Loucy (cell line): ENCODE results near the gene NOC4L.

Source experiments
- H2AFZ ChIP-seq: fragments of 200-600 bp; sonication (generic); 2 replicates; pipeline ENCODE4 v1.6.0; 2016; ENCODE audit warnings: antibody characterized with exemption, mild to moderate bottlenecking, low read length, moderate library complexity
- H3F3A ChIP-seq: fragments of 200-600 bp; 2 replicates; pipeline ENCODE4 v1.6.0; 2016; ENCODE audit warnings: antibody characterized with exemption, low read depth, mild to moderate bottlenecking
- H3K27me3 ChIP-seq: fragments of 200-600 bp; sonication (generic); 2 replicates; pipeline ENCODE4 v1.6.1; 2014; ENCODE audit warnings: low read length, mild to moderate bottlenecking; ENCODE audit not compliant: insufficient read depth, poor library complexity, severe bottlenecking
- H3K36me3 ChIP-seq: fragments of 200-600 bp; sonication (generic); 2 replicates; pipeline ENCODE4 v1.6.1; 2016; ENCODE audit warnings: low read length; ENCODE audit not compliant: insufficient read depth
- H3K4me1 ChIP-seq: fragments of 200-600 bp; sonication (generic); 2 replicates; pipeline ENCODE4 v1.5.1; 2014; ENCODE audit warnings: low read length, mild to moderate bottlenecking; ENCODE audit not compliant: insufficient read depth, poor library complexity, severe bottlenecking
- H3K4me2 ChIP-seq: fragments of 200-600 bp; sonication (generic); 2 replicates; pipeline ENCODE4 v1.6.0; 2014; ENCODE audit warnings: antibody characterized with exemption, low read length, low read depth, mild to moderate bottlenecking; ENCODE audit not compliant: poor library complexity, severe bottlenecking
- H3K4me3 ChIP-seq: fragments of 200-600 bp; sonication (generic); 2 replicates; pipeline ENCODE4 v1.5.1; 2014; ENCODE audit warnings: low read length, mild to moderate bottlenecking, mixed read lengths; ENCODE audit not compliant: poor library complexity, severe bottlenecking
- H3K79me2 ChIP-seq: fragments of 200-600 bp; sonication (generic); 2 replicates; pipeline ENCODE4 v1.6.1; 2014; ENCODE audit warnings: low read length; ENCODE audit not compliant: insufficient read depth
- H3K9ac ChIP-seq: fragments of 200-600 bp; sonication (generic); 2 replicates; pipeline ENCODE4 v1.6.0; 2014; ENCODE audit warnings: mild to moderate bottlenecking, low read depth, low read length, moderate library complexity; ENCODE audit not compliant: poor library complexity, severe bottlenecking
- H3K9me2 ChIP-seq: fragments of 200-600 bp; sonication (generic); replicated peaks from 2 replicates; pipeline ENCODE4 v1.6.1; 2016; ENCODE audit warnings: low read depth, low read length, mixed read lengths
- H3K9me3 ChIP-seq: fragments of 200-600 bp; sonication (generic); 2 replicates; pipeline ENCODE4 v1.6.1; 2014; ENCODE audit warnings: mild to moderate bottlenecking, antibody characterized with exemption, low read length, low read depth; ENCODE audit not compliant: insufficient read depth
- H4K20me1 ChIP-seq: fragments of 200-600 bp; sonication (generic); 2 replicates; pipeline ENCODE4 v1.6.0; 2014; ENCODE audit warnings: antibody characterized with exemption, low read length, mild to moderate bottlenecking; ENCODE audit not compliant: insufficient read depth, poor library complexity, severe bottlenecking
- EZH2phosphoT487 ChIP-seq: fragments of 200-600 bp; IDR thresholded peaks from 2 replicates; pipeline ENCODE4 v1.6.1; 2018; ENCODE audit warnings: antibody characterized with exemption, mild to moderate bottlenecking, moderate library complexity, borderline replicate concordance
- TF ChIP-seq, protein P1 (sequence below): fragments of 200-600 bp; sonication (generic); conservative IDR thresholded peaks from 2 replicates; pipeline ENCODE4 v1.5.1; 2014; ENCODE audit warnings: mild to moderate bottlenecking, antibody characterized with exemption, low read length

NOC4L gene

DNA sequence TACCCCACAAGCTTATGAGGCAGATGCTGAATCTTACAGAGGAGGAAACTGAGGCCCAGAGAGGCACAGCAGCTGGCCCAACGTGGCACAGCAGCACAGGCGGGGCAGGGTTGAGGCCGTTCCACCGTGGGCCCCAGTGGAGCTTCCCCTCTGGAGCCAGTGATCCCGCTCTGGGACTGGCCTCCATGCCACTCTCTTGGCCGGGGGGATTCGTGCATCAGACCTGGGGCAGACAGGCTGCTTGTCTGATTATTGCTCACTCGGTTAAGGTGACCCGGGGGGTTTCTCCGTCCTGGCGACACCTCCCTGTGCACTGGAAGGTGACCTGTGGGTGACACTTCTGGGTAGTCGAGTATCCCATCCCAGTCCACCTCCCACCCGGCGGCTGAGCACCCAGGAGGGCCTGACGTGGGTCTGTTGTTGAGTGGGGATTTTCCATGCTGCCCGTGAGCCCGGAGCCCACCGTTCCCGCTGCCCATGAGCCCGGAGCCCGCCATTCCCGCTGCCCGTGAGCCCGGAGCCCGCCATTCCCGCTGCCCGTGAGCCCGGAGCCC lies 27.8 kb downstream of the NOC4L start:
- H3K9me3 ChIP-seq: no peaks in the 10 kb centered on the region
- H3K9ac ChIP-seq: no peak overlapping the region
- no peak for TF ChIP-seq EZH2phosphoT487
- TF ChIP-seq, protein P1, sequence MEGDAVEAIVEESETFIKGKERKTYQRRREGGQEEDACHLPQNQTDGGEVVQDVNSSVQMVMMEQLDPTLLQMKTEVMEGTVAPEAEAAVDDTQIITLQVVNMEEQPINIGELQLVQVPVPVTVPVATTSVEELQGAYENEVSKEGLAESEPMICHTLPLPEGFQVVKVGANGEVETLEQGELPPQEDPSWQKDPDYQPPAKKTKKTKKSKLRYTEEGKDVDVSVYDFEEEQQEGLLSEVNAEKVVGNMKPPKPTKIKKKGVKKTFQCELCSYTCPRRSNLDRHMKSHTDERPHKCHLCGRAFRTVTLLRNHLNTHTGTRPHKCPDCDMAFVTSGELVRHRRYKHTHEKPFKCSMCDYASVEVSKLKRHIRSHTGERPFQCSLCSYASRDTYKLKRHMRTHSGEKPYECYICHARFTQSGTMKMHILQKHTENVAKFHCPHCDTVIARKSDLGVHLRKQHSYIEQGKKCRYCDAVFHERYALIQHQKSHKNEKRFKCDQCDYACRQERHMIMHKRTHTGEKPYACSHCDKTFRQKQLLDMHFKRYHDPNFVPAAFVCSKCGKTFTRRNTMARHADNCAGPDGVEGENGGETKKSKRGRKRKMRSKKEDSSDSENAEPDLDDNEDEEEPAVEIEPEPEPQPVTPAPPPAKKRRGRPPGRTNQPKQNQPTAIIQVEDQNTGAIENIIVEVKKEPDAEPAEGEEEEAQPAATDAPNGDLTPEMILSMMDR: no peak
- peaks cover 3% of the 10 kb centered on the region; the same call in 1 of the 2 replicates for H3F3A ChIP-seq
- H3K4me1 ChIP-seq: peaks cover 24% of the 10 kb centered on the region
- H3K79me2 ChIP-seq: no peaks in the 10 kb centered on the region
- no peak overlapping the region for H2AFZ ChIP-seq
- no peaks in the 10 kb centered on the region for H3K9me2 ChIP-seq
- H3K27me3 ChIP-seq: no peaks in the 10 kb centered on the region
- no peak overlapping the region for H3K4me3 ChIP-seq
- no peaks in the 10 kb centered on the region for H3K36me3 ChIP-seq
- H3K4me2 ChIP-seq: no peak overlapping the region
- no peaks in the 10 kb centered on the region for H4K20me1 ChIP-seq

DNA sequence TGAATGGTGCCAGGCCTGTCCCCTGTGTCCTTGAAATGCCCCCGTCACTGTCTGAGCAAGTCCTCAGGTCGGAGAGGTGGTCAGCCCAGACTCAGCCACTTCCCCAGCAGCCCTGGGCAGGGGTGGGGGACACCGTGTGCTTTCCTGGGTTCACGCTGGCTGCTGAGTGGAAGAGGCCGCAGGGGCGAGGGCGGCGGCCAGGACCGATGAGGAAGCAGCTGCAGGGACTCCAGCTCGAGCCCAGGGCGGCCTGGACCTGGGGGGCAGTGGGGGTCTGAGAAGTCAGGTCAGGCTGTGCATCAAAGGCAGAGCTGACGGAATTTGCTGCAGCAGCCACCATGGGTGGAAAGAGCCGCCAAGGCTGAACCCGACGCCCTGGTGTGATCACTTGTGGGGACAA lies 28.4 kb downstream of the NOC4L start:
- Histone ChIP-seq H3K9ac (no peak overlapping the region), H4K20me1 (no peaks in the 10 kb centered on the region), H2AFZ (no peak overlapping the region), H3K4me1 (peaks cover 21% of the 10 kb centered on the region), H3K27me3 (no peaks in the 10 kb centered on the region), H3K9me3 (no peaks in the 10 kb centered on the region), H3K79me2 (no peaks in the 10 kb centered on the region), H3K4me3 (no peak overlapping the region), H3F3A (peaks cover 3% of the 10 kb centered on the region; the same call in 1 of the 2 replicates), H3K9me2 (no peaks in the 10 kb centered on the region), H3K4me2 (no peak overlapping the region), H3K36me3 (no peaks in the 10 kb centered on the region)
- TF ChIP-seq, protein P1: no peak
- TF ChIP-seq EZH2phosphoT487: no peak

DNA sequence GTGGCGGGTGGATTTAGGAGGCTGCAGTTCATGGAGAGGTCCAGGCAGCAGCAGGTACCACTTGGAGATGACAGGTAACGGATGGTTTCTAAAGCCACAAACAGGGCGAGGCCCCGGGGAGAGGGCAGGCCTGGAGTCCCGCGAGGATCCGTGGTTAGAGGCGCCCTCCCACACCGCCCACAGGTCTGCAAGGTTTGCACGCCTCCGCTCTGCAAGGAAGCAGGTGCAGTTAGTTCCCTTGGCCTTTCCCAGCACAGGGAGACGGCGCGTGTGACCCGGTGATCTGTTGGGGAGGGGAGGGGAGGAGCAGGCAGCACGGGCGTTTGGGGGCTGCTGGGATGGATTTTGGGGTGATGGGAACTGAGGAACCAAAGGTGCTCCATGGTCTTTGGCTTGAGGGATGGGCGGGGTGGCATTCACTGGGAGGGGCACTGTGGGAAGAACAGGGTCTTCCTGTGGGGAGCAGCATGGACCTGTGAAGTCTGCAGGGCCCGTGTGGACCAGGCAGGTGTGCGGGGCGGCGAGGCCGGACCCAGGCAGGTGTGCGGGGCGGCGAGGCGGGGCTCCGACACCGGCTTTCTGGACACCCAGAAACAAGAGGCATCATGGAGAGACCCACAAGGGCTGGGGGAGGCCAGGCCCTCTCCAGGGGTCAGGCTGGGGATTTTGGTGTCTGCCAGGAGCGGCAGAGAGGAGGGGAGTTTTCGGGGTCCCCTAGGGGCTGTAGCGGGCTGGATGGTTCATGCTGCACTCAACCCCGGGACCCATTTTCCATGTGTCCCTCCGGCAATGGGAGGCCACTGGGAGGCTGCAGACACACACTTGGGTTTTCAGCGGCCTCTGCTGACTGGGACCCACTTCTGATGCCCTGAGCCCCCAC lies 29.1 kb downstream of the NOC4L start:
- TF ChIP-seq EZH2phosphoT487: no peak
- TF ChIP-seq, protein P1: no peak
- H3K4me1 ChIP-seq: peaks cover 16% of the 10 kb centered on the region
- H3K9ac ChIP-seq: no peak overlapping the region
- no peaks in the 10 kb centered on the region for H4K20me1 ChIP-seq
- no peaks in the 10 kb centered on the region for H3K79me2 ChIP-seq
- H3K9me3 ChIP-seq: no peaks in the 10 kb centered on the region
- H3K27me3 ChIP-seq: no peaks in the 10 kb centered on the region
- no peaks in the 10 kb centered on the region for H3K9me2 ChIP-seq
- peaks cover 3% of the 10 kb centered on the region; the same call in 1 of the 2 replicates for H3F3A ChIP-seq
- H3K36me3 ChIP-seq: no peaks in the 10 kb centered on the region
- no peak overlapping the region for H3K4me3 ChIP-seq
- H3K4me2 ChIP-seq: no peak overlapping the region
- no peak overlapping the region for H2AFZ ChIP-seq
